H1 (cell line): ENCODE results near the gene KRT4. TPM values are rescaled to one million over a fixed set of nuclear protein-coding genes. Genes with fewer than 3 reads are reported as not detected.

Experiments used
- ASH2L ChIP-seq: fragments of 200-600, 300-600 bp; sonication (generic); IDR thresholded peaks from one replicate; pipeline ENCODE4 v1.7.1; 2017; ENCODE audit warnings: low read length
- EGR1 ChIP-seq: IDR thresholded peaks from 2 replicates; pipeline ENCODE4 v1.6.1; 2011; ENCODE audit warnings: low read depth, low read length, borderline replicate concordance
- POU5F1 ChIP-seq: IDR thresholded peaks from 2 replicates; pipeline ENCODE4 v1.6.1; 2011; ENCODE audit warnings: low read depth, mild to moderate bottlenecking, low read length, moderate library complexity
- SUZ12 ChIP-seq: fragments of 200-600 bp; sonication (generic); IDR thresholded peaks from 2 replicates; pipeline ENCODE4 v1.6.1; 2012; ENCODE audit warnings: mild to moderate bottlenecking, inconsistent platforms, low read length, moderate library complexity, mixed read lengths
- polyA plus RNA-seq, 7 experiments: library from polyadenylated mRNA; depleted of rRNA in 3 of 7; stranded (reverse) in 5 of 7; unstranded in 2 of 7; fragments of >200 nt in 5 of 7; fragments of 200-250 nt in 2 of 7; gene quantifications; 1 replicate in 5 of 7; 2 replicates in 1 of 7; 4 replicates in 1 of 7; pipeline versions ENCODE4 v1.2.1 to v1.2.3, GENCODE V29; 2011 to 2013; ENCODE audit warnings: missing spikeins in 2 of 7, mixed read lengths in 2 of 7
- total RNA-seq: library from RNA; stranded (reverse); fragmentation: NEBNext Ultra II Directional; extraction: Animal tissue kit (Norgen Biotek cat#: 25700); gene quantifications from 2 replicates; pipeline ENCODE4 v1.2.1, GENCODE V29; 2021
- TF ChIP-seq, protein P1 (sequence below): IDR thresholded peaks from 2 replicates; pipeline ENCODE4 v1.6.1; 2011; ENCODE audit warnings: low read length, improper control_type of control experiment

The KRT4 gene
- total and polyA plus RNA-seq, 2 of the 8 experiments (the other 6 are each of a cell fraction or from before 2014, with no cell fraction given) = not detected

DNA sequence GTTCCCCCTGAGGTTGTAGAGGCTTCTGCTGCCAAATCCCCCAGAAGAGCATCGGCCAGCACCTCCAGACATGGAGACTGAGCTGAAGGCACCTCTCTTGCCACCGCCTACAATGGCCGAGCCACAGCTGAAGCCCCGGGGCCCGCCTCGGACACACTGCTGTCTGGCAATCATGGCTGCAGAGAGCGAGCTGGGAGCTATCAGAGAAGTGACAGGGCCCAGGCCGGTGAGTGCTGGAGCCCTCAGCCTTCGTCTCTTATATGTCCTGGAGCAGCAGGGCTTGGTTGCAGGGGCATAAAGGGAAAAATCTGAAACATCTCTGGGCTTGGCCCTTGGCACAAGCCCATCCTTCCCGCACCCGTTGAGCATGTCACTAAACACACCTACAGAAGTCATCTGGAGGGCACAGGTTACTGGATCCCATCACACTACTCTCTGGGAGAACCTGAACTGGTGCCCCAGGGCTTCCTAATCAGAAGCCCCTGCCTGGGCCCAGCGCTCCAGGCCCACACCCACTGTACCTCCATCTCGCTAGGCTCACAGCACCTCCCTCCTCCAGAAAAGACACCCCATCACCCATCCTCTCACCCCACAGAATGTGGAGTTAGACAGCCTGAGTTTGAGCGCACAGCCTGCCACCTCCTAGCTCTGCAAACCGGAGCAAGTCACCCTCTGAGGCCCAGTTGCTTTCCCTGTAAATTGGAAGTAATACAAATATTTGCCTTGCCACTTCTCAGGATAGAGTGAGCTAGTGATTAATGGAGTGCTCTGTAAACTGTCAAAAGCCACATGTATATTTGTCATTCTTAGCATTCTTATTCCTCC lies at the start of gene KRT4 (continued):
- TF ChIP-seq POU5F1 (no peak), ASH2L (no peak), EGR1 (no peak), SUZ12 (no peak)
- TF ChIP-seq, protein P1, sequence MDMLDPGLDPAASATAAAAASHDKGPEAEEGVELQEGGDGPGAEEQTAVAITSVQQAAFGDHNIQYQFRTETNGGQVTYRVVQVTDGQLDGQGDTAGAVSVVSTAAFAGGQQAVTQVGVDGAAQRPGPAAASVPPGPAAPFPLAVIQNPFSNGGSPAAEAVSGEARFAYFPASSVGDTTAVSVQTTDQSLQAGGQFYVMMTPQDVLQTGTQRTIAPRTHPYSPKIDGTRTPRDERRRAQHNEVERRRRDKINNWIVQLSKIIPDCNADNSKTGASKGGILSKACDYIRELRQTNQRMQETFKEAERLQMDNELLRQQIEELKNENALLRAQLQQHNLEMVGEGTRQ = no peak
- TF ChIP-seq, all 59 proteins: peak for 0
